BLaER1 (cell line): ENCODE measurements around the gene ELF2.
"Not testable (repeated sequence)": the region's sequence is repeated elsewhere in the genome, so short reads cannot be mapped to it uniquely, and the experiment has no call there.

Experiments
- H3K27ac ChIP-seq: shearing (Covaris generic); formaldehyde crosslinking; 2 replicates; pipeline ENCODE4 v1.8.1; 2022
- H3K27me3 ChIP-seq: shearing (Covaris generic); formaldehyde crosslinking; 2 replicates; pipeline ENCODE4 v1.8.1; 2022
- H3K36me3 ChIP-seq: shearing (Covaris generic); formaldehyde crosslinking; 2 replicates; pipeline ENCODE4 v1.8.1; 2022
- H3K4me1 ChIP-seq: shearing (Covaris generic); formaldehyde crosslinking; 2 replicates; pipeline ENCODE4 v1.8.1; 2022
- H3K4me2 ChIP-seq: shearing (Covaris generic); formaldehyde crosslinking; 2 replicates; pipeline ENCODE4 v1.8.1; 2022
- H3K4me3 ChIP-seq: shearing (Covaris generic); formaldehyde crosslinking; 2 replicates; pipeline ENCODE4 v1.8.1; 2022
- H3K9ac ChIP-seq: shearing (Covaris generic); formaldehyde crosslinking; 2 replicates; pipeline ENCODE4 v1.8.1; 2022
- H3K9me3 ChIP-seq: shearing (Covaris generic); formaldehyde crosslinking; 2 replicates; pipeline ENCODE4 v1.8.1; 2022
- H4K20me1 ChIP-seq: shearing (Covaris generic); formaldehyde crosslinking; 2 replicates; pipeline ENCODE4 v1.8.1; 2022
- Cebpa-rat ChIP-seq: shearing (Covaris generic); IDR thresholded peaks from 2 replicates; pipeline ENCODE4 v1.8.1; 2022

Gene ELF2

GRCh38 chr4:139177049-139177868, at the start of gene ELF2:
ELF2 (minus strand) TSS chr4:139177218; CDS start chr4:139137701, 39,517 bp downstream.
- peak within 1 kb of the TSS; percentile 88 for H3K27ac ChIP-seq
- H3K4me3 ChIP-seq = peak within 1 kb of the TSS; percentile 95
- peaks cover 37% of the 10 kb centered on the region for H4K20me1 ChIP-seq
- H3K27me3 ChIP-seq = peaks cover 16% of the 10 kb centered on the region
- H3K4me2 ChIP-seq = peak within 1 kb of the TSS; percentile 95
- no peaks in the 10 kb centered on the region for H3K9me3 ChIP-seq
- peaks cover 17% of the 10 kb centered on the region for H3K4me1 ChIP-seq
- peak within 1 kb of the TSS; percentile 90 for H3K9ac ChIP-seq
- H3K36me3 ChIP-seq = no peaks in the 10 kb centered on the region
- TF ChIP-seq Cebpa-rat = no peak

GRCh38 chr4:139223682-139224317, 46.8 kb upstream of the ELF2 start:
- no peak overlapping the region for H3K4me2 ChIP-seq
- no peak for TF ChIP-seq Cebpa-rat
- H3K4me1 ChIP-seq = peaks cover 21% of the 10 kb centered on the region
- no peaks in the 10 kb centered on the region for H3K9me3 ChIP-seq
- no peak overlapping the region for H3K9ac ChIP-seq
- no peak overlapping the region for H3K27ac ChIP-seq
- H3K27me3 ChIP-seq = no peaks in the 10 kb centered on the region
- H3K36me3 ChIP-seq = no peaks in the 10 kb centered on the region
- no peaks in the 10 kb centered on the region for H4K20me1 ChIP-seq
- no peak overlapping the region for H3K4me3 ChIP-seq

GRCh38 chr4:139222215-139222614, 45.2 kb upstream of the ELF2 start:
- H3K27ac ChIP-seq = no peak overlapping the region
- no peak for TF ChIP-seq Cebpa-rat
- no peaks in the 10 kb centered on the region for H3K9me3 ChIP-seq
- H4K20me1 ChIP-seq = no peaks in the 10 kb centered on the region
- no peak overlapping the region for H3K4me2 ChIP-seq
- H3K27me3 ChIP-seq = no peaks in the 10 kb centered on the region
- H3K36me3 ChIP-seq = no peaks in the 10 kb centered on the region
- no peak overlapping the region for H3K9ac ChIP-seq
- no peak overlapping the region for H3K4me3 ChIP-seq
- peaks cover 16% of the 10 kb centered on the region for H3K4me1 ChIP-seq

GRCh38 chr4:139221687-139222086, 44.7 kb upstream of the ELF2 start:
- Histone ChIP-seq H4K20me1 (no peaks in the 10 kb centered on the region), H3K4me1 (peaks cover 19% of the 10 kb centered on the region), H3K27ac (no peak overlapping the region), H3K36me3 (no peaks in the 10 kb centered on the region), H3K9ac (no peak overlapping the region), H3K9me3 (no peaks in the 10 kb centered on the region), H3K4me3 (no peak overlapping the region), H3K4me2 (no peak overlapping the region), H3K27me3 (no peaks in the 10 kb centered on the region)
- no peak for TF ChIP-seq Cebpa-rat

- Histone ChIP-seq H3K27ac (no peak overlapping the region), H3K36me3 (no peaks in the 10 kb centered on the region), H4K20me1 (no peaks in the 10 kb centered on the region), H3K9me3 (no peaks in the 10 kb centered on the region), H3K9ac (no peak overlapping the region), H3K4me3 (no peak overlapping the region), H3K4me2 (peak overlapping the region; percentile 45), H3K27me3 (no peaks in the 10 kb centered on the region), H3K4me1 (peaks cover 28% of the 10 kb centered on the region)
- no peak for TF ChIP-seq Cebpa-rat
Observed at GRCh38 chr4:139219450-139220055, 42.5 kb upstream of the ELF2 start.

- Histone ChIP-seq H3K27ac (peak overlapping the region; percentile 8; the same call in 1 of the 2 replicates), H3K27me3 (no peaks in the 10 kb centered on the region), H3K4me2 (peak overlapping the region; percentile 55), H4K20me1 (no peaks in the 10 kb centered on the region), H3K4me1 (peaks cover 35% of the 10 kb centered on the region), H3K36me3 (no peaks in the 10 kb centered on the region), H3K9me3 (no peaks in the 10 kb centered on the region), H3K9ac (no peak overlapping the region), H3K4me3 (no peak overlapping the region)
- TF ChIP-seq Cebpa-rat = no peak
Observed at GRCh38 chr4:139214039-139214534, 37.1 kb upstream of the ELF2 start.

GRCh38 chr4:139213633-139214032, 36.6 kb upstream of the ELF2 start:
- H3K4me1 ChIP-seq = peaks cover 39% of the 10 kb centered on the region
- not testable (repeated sequence) for H3K9ac ChIP-seq, H3K27ac ChIP-seq

GRCh38 chr4:139212900-139213299, 35.9 kb upstream of the ELF2 start:
- Histone ChIP-seq H3K27me3 (no peaks in the 10 kb centered on the region), H3K9me3 (no peaks in the 10 kb centered on the region), H3K36me3 (no peaks in the 10 kb centered on the region), H3K4me3 (no peak overlapping the region), H3K4me2 (no peak overlapping the region), H4K20me1 (no peaks in the 10 kb centered on the region), H3K27ac (no peak overlapping the region), H3K9ac (no peak overlapping the region), H3K4me1 (peaks cover 44% of the 10 kb centered on the region)
- TF ChIP-seq Cebpa-rat = no peak

More at GRCh38 chr4:139213633-139214032, 36.6 kb upstream of the ELF2 start:
- not testable (repeated sequence) for H3K4me3 ChIP-seq, H3K9me3 ChIP-seq, H3K27me3 ChIP-seq, H3K36me3 ChIP-seq, H4K20me1 ChIP-seq
- H3K4me2 ChIP-seq = peak overlapping the region; percentile 55

GRCh38 chr4:139210486-139210885, 33.5 kb upstream of the ELF2 start:
- H3K27ac ChIP-seq = no peak overlapping the region

More at GRCh38 chr4:139210486-139210885, 33.5 kb upstream of the ELF2 start:
- H3K9ac ChIP-seq = no peak overlapping the region
- H3K9me3 ChIP-seq = no peaks in the 10 kb centered on the region
- no peak for TF ChIP-seq Cebpa-rat
- H4K20me1 ChIP-seq = no peaks in the 10 kb centered on the region
- H3K4me3 ChIP-seq = no peak overlapping the region
- H3K27me3 ChIP-seq = no peaks in the 10 kb centered on the region
- peaks cover 35% of the 10 kb centered on the region for H3K4me1 ChIP-seq
- no peak overlapping the region for H3K4me2 ChIP-seq
- H3K36me3 ChIP-seq = no peaks in the 10 kb centered on the region
